ENCODE data around the gene PAX3.

DNA sequence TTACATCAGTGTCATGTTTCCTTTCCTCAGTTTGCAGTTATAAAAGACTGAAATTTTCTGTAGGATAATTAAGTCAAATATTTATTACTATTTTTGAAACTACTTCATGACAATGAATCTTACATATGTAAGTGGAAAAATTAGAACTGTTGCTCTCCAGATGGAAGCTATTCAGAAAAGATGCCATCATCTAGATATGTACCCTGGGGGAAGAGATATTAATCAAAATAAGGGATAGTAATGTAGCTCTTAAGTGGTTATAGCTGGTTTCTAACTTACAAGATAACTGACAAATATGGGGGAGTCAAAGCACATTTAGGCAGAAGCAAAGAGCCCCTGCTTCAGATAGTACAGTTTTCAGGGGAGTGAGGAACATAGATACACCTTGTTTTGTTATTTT is 38.1 kb upstream of the PAX3 start:
- TF ChIP-seq, protein P1, sequence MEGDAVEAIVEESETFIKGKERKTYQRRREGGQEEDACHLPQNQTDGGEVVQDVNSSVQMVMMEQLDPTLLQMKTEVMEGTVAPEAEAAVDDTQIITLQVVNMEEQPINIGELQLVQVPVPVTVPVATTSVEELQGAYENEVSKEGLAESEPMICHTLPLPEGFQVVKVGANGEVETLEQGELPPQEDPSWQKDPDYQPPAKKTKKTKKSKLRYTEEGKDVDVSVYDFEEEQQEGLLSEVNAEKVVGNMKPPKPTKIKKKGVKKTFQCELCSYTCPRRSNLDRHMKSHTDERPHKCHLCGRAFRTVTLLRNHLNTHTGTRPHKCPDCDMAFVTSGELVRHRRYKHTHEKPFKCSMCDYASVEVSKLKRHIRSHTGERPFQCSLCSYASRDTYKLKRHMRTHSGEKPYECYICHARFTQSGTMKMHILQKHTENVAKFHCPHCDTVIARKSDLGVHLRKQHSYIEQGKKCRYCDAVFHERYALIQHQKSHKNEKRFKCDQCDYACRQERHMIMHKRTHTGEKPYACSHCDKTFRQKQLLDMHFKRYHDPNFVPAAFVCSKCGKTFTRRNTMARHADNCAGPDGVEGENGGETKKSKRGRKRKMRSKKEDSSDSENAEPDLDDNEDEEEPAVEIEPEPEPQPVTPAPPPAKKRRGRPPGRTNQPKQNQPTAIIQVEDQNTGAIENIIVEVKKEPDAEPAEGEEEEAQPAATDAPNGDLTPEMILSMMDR (IDR thresholded peaks at IDR 0.05): no peak
- no peak for TF ChIP-seq POLR2A (IDR thresholded peaks at IDR 0.05)

All from lower leg skin (tissue), 3 donors.